ENCODE results near the gene TRPC5OS.

The TRPC5OS gene

GRCh38 chrX:111880735-111881134 is 4.8 kb downstream of the TRPC5OS start:
- TF ChIP-seq BHLHE40 (IDR thresholded peaks at IDR 0.05; ENCODE audit: borderline replicate concordance) = no peak
- TF ChIP-seq TARDBP (IDR thresholded peaks at IDR 0.05) = no peak
- no peak for TF ChIP-seq CTBP1 (IDR thresholded peaks at IDR 0.05; ENCODE audit: borderline replicate concordance)
- TF ChIP-seq ZNF384 (IDR thresholded peaks at IDR 0.05) = no peak
- no peak for TF ChIP-seq SP1 (IDR thresholded peaks at IDR 0.05)
- DNase-seq (ENCODE audit: extremely low spot score) = no peak
- POLR2A ChIA-PET = no interaction called here
- CTCF ChIA-PET = no interaction called here

GRCh38 chrX:111881715-111882114 is 5.7 kb downstream of the TRPC5OS start:
- TF ChIP-seq SUZ12 (IDR thresholded peaks at IDR 0.05) = no peak
- no peak for TF ChIP-seq CTBP1 (IDR thresholded peaks at IDR 0.05; ENCODE audit: borderline replicate concordance)
- TF ChIP-seq SP1 (IDR thresholded peaks at IDR 0.05) = no peak
- TF ChIP-seq HDGF (IDR thresholded peaks at IDR 0.05; ENCODE audit: borderline replicate concordance) = no peak
- TF ChIP-seq BHLHE40 (IDR thresholded peaks at IDR 0.05; ENCODE audit: borderline replicate concordance) = no peak
- TF ChIP-seq LEF1 (IDR thresholded peaks at IDR 0.05; ENCODE audit: borderline replicate concordance) = no peak
- no peak for TF ChIP-seq FOXA1 (IDR thresholded peaks at IDR 0.05)
- no peak for TF ChIP-seq L3MBTL2 (conservative IDR thresholded peaks at IDR 0.05)
- TF ChIP-seq TARDBP (IDR thresholded peaks at IDR 0.05) = no peak
- TF ChIP-seq, protein P1, sequence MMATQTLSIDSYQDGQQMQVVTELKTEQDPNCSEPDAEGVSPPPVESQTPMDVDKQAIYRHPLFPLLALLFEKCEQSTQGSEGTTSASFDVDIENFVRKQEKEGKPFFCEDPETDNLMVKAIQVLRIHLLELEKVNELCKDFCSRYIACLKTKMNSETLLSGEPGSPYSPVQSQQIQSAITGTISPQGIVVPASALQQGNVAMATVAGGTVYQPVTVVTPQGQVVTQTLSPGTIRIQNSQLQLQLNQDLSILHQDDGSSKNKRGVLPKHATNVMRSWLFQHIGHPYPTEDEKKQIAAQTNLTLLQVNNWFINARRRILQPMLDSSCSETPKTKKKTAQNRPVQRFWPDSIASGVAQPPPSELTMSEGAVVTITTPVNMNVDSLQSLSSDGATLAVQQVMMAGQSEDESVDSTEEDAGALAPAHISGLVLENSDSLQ (IDR thresholded peaks at IDR 0.05) = no peak
- TF ChIP-seq ELF4 (IDR thresholded peaks at IDR 0.05) = no peak
- no peak for TF ChIP-seq ZNF384 (IDR thresholded peaks at IDR 0.05)
- no peak for TF ChIP-seq NFRKB (IDR thresholded peaks at IDR 0.05)
- no peak for TF ChIP-seq FOXM1 (IDR thresholded peaks at IDR 0.05; ENCODE audit: borderline replicate concordance)
- no peak for TF ChIP-seq ARNT (IDR thresholded peaks at IDR 0.05)
- no peak for TF ChIP-seq FOXK2 (IDR thresholded peaks at IDR 0.05)
- CTCF ChIA-PET = interaction anchor here (0.6 kb wide), 1 partner anchor 13 kb away, joined by 3 read pairs; no protein-coding TSS in a partner anchor
- DNase-seq (ENCODE audit: extremely low spot score) = no peak
- POLR2A ChIA-PET = no interaction called here

DNA sequence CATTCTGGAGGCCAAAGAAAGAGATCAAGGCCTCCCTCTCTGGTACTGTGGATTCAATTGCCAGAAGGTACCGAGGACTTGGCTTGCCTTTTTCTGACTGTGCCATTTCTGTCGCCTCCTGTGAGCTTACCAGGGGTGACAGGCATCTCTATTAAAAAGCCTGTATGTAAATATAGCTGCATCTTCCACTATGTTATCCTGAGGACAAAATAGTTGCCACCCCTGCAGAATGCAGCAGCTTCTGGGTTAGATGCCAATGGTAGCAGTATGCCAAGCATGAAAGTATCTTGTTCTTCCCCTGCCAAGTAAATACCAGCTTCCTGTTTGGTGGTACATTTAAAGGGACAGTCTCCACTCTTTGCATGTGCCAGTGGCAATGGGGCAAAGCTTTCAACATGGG is 10.7 kb downstream of the TRPC5OS start:
- CTCF ChIA-PET = interaction anchor here (1.2 kb wide), 1 partner anchor 17 kb away, joined by 3 read pairs; no protein-coding TSS in a partner anchor
- DNase-seq (ENCODE audit: extremely low spot score) = no peak

GRCh38 chrX:111888600-111888999 is 12.6 kb downstream of the TRPC5OS start:
- ChIA-PET CTCF (interaction anchor here (0.6 kb wide), 1 partner anchor 158 kb away, joined by 4 read pairs; no protein-coding TSS in a partner anchor), POLR2A (no interaction called here)
- DNase-seq (ENCODE audit: extremely low spot score) = no peak
- TF ChIP-seq BHLHE40 (IDR thresholded peaks at IDR 0.05; ENCODE audit: borderline replicate concordance) (no peak), ARNT (IDR thresholded peaks at IDR 0.05) (no peak), SUZ12 (IDR thresholded peaks at IDR 0.05) (no peak), ZNF384 (IDR thresholded peaks at IDR 0.05) (no peak), FOXM1 (IDR thresholded peaks at IDR 0.05; ENCODE audit: borderline replicate concordance) (no peak)

More for the DNA sequence above, 10.7 kb downstream of the TRPC5OS start:
- TF ChIP-seq ZNF384 (IDR thresholded peaks at IDR 0.05) = no peak
- no peak for TF ChIP-seq NFRKB (IDR thresholded peaks at IDR 0.05)
- TF ChIP-seq HDGF (IDR thresholded peaks at IDR 0.05; ENCODE audit: borderline replicate concordance) = no peak
- TF ChIP-seq, protein P1 (IDR thresholded peaks at IDR 0.05) = no peak
- no peak for TF ChIP-seq TARDBP (IDR thresholded peaks at IDR 0.05)
- TF ChIP-seq LEF1 (IDR thresholded peaks at IDR 0.05; ENCODE audit: borderline replicate concordance) = no peak
- no peak for TF ChIP-seq SUZ12 (IDR thresholded peaks at IDR 0.05)
- TF ChIP-seq FOXK2 (IDR thresholded peaks at IDR 0.05) = no peak
- TF ChIP-seq FOXA1 (IDR thresholded peaks at IDR 0.05) = no peak
- TF ChIP-seq L3MBTL2 (conservative IDR thresholded peaks at IDR 0.05) = no peak
- no peak for TF ChIP-seq BHLHE40 (IDR thresholded peaks at IDR 0.05; ENCODE audit: borderline replicate concordance)
- TF ChIP-seq ELF4 (IDR thresholded peaks at IDR 0.05) = no peak
- TF ChIP-seq ARNT (IDR thresholded peaks at IDR 0.05) = no peak
- no peak for TF ChIP-seq SP1 (IDR thresholded peaks at IDR 0.05)
- TF ChIP-seq FOXM1 (IDR thresholded peaks at IDR 0.05; ENCODE audit: borderline replicate concordance) = no peak
- no peak for TF ChIP-seq CTBP1 (IDR thresholded peaks at IDR 0.05; ENCODE audit: borderline replicate concordance)
- POLR2A ChIA-PET = no interaction called here

GRCh38 chrX:111892375-111892774 is 16.4 kb downstream of the TRPC5OS start:
- DNase-seq (ENCODE audit: extremely low spot score) = no peak
- no peak for TF ChIP-seq SP1 (IDR thresholded peaks at IDR 0.05)
- no peak for TF ChIP-seq L3MBTL2 (conservative IDR thresholded peaks at IDR 0.05)
- no peak for TF ChIP-seq ZNF384 (IDR thresholded peaks at IDR 0.05)
- TF ChIP-seq BHLHE40 (IDR thresholded peaks at IDR 0.05; ENCODE audit: borderline replicate concordance) = no peak
- TF ChIP-seq FOXM1 (IDR thresholded peaks at IDR 0.05; ENCODE audit: borderline replicate concordance) = no peak
- no peak for TF ChIP-seq CTBP1 (IDR thresholded peaks at IDR 0.05; ENCODE audit: borderline replicate concordance)
- TF ChIP-seq LEF1 (IDR thresholded peaks at IDR 0.05; ENCODE audit: borderline replicate concordance) = no peak
- no peak for TF ChIP-seq FOXA1 (IDR thresholded peaks at IDR 0.05)
- TF ChIP-seq HDGF (IDR thresholded peaks at IDR 0.05; ENCODE audit: borderline replicate concordance) = no peak
- TF ChIP-seq NFRKB (IDR thresholded peaks at IDR 0.05) = no peak
- TF ChIP-seq SUZ12 (IDR thresholded peaks at IDR 0.05) = no peak
- no peak for TF ChIP-seq ELF4 (IDR thresholded peaks at IDR 0.05)
- no peak for TF ChIP-seq TARDBP (IDR thresholded peaks at IDR 0.05)
- TF ChIP-seq, protein P1 (IDR thresholded peaks at IDR 0.05) = no peak
- no peak for TF ChIP-seq FOXK2 (IDR thresholded peaks at IDR 0.05)
- no peak for TF ChIP-seq ARNT (IDR thresholded peaks at IDR 0.05)
- ChIA-PET CTCF (no interaction called here), POLR2A (no interaction called here)

DNA sequence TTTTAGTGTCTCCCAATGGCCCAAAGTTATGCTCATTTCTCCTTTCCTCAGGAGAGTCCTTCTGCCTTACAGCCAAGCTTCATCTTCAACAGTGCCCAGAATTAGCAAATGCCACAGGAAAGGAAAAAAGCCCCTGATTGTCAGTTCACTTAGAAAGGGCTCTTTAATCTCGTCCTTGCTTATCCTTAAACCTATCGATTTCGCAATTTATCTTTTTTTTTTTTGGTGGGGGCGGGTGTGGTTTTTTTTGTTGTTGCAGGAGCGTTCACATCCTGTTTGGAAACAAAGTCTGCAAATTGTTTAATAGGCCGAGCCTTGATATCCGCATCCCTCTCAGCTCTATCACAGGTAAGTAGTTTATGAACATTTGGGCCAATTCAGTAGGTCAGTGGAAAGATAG is 20.2 kb downstream of the TRPC5OS start:
- TF ChIP-seq BHLHE40 (IDR thresholded peaks at IDR 0.05; ENCODE audit: borderline replicate concordance) (no peak), SUZ12 (IDR thresholded peaks at IDR 0.05) (no peak), FOXK2 (IDR thresholded peaks at IDR 0.05) (no peak), TARDBP (IDR thresholded peaks at IDR 0.05) (no peak), ZNF384 (IDR thresholded peaks at IDR 0.05) (no peak), SP1 (IDR thresholded peaks at IDR 0.05) (no peak), LEF1 (IDR thresholded peaks at IDR 0.05; ENCODE audit: borderline replicate concordance) (no peak)
- TF ChIP-seq, protein P1 (IDR thresholded peaks at IDR 0.05) = no peak
- DNase-seq (ENCODE audit: extremely low spot score) = no peak
- CTCF ChIA-PET = no interaction called here
- POLR2A ChIA-PET = no interaction called here

All from HEK293T (cell line).